Smooth muscle cell (in vitro differentiated cells): ENCODE data around the gene PRKAR1B. TPM values are rescaled to one million over a fixed set of nuclear protein-coding genes. Genes with fewer than 3 reads are reported as not detected.

Experiments
- DNase-seq: peaks from one replicate; lab custom pipeline; 2025; ENCODE audit not compliant: unreplicated experiment; lab: John Stamatoyannopoulos, UW
- H2AFZ ChIP-seq: fragments of 200-600 bp; sonication (generic); 2 replicates; pipeline ENCODE4 v1.6.0; 2016; ENCODE audit warnings: antibody characterized with exemption, low read depth, mild to moderate bottlenecking
- H3F3A ChIP-seq: fragments of 200-600 bp; sonication (generic); 2 replicates; pipeline ENCODE4 v1.6.0; 2017; ENCODE audit warnings: antibody characterized with exemption, low read depth
- H3K27ac ChIP-seq: fragments of 200-600 bp; sonication (generic); 2 replicates; pipeline ENCODE4 v1.5.1; 2016; ENCODE audit warnings: low read depth, mild to moderate bottlenecking
- H3K27me3 ChIP-seq: fragments of 200-600 bp; sonication (generic); 2 replicates; pipeline ENCODE4 v1.6.1; 2016; ENCODE audit warnings: low read depth, mild to moderate bottlenecking
- H3K36me3 ChIP-seq: fragments of 200-600 bp; sonication (generic); 2 replicates; pipeline ENCODE4 v1.5.1; 2016; ENCODE audit warnings: low read depth
- H3K4me1 ChIP-seq: fragments of 200-600 bp; sonication (generic); 2 replicates; pipeline ENCODE4 v1.5.1; 2016; ENCODE audit warnings: low read depth
- H3K4me2 ChIP-seq: fragments of 200-600 bp; sonication (generic); 2 replicates; pipeline ENCODE4 v1.6.0; 2016; ENCODE audit warnings: mild to moderate bottlenecking
- H3K4me3 ChIP-seq: fragments of 200-600 bp; sonication (generic); 2 replicates; pipeline ENCODE4 v1.5.1; 2016; ENCODE audit warnings: mild to moderate bottlenecking
- H3K79me2 ChIP-seq: fragments of 200-600 bp; sonication (generic); 2 replicates; pipeline ENCODE4 v1.6.0; 2016; ENCODE audit warnings: low read depth, mild to moderate bottlenecking
- H3K9ac ChIP-seq: fragments of 200-600 bp; sonication (generic); 2 replicates; pipeline ENCODE4 v1.6.0; 2016; ENCODE audit warnings: low read depth
- H3K9me3 ChIP-seq: fragments of 200-600 bp; sonication (generic); replicated peaks from 2 replicates; pipeline ENCODE4 v1.5.1; 2016; ENCODE audit warnings: low read depth
- H4K20me1 ChIP-seq: fragments of 200-600 bp; sonication (generic); 2 replicates; pipeline ENCODE4 v1.6.0; 2016; ENCODE audit warnings: low read depth
- CTCF ChIP-seq: fragments of 200-600 bp; sonication (generic); IDR thresholded peaks from 2 replicates; pipeline ENCODE4 v1.5.1; 2017; ENCODE audit warnings: borderline replicate concordance, mild to moderate bottlenecking, antibody characterized with exemption; ENCODE audit not compliant: insufficient read depth, poor library complexity, severe bottlenecking
- WGBS: methylation state at CpG from one replicate; pipeline ENCODE4 v1.1.7; 2016; ENCODE audit warnings: low lambda C conversion rate; 5-methylcytosine and 5-hydroxymethylcytosine counted together
- polyA plus RNA-seq: library from polyadenylated mRNA; unstranded; fragments of >200 nt; fragmentation: Nextera tagmentation; extraction: Ambion mirVana; gene quantifications from 2 replicates; pipeline ENCODE4 v1.2.1, GENCODE V29; 2016
- total RNA-seq: library from RNA; depleted of rRNA; stranded (reverse); fragments of >200 nt; gene quantifications from 2 replicates; pipeline ENCODE4 v1.2.3, GENCODE V29; 2014

The PRKAR1B gene
- total and polyA plus RNA-seq, 2 experiments from 2014 or later: 5.3 to 10.1 TPM

- Histone ChIP-seq H3K36me3 (no peaks in the 10 kb centered on the region), H3K4me3 (no peak overlapping the region), H2AFZ (no peak overlapping the region), H3F3A (no peaks in the 10 kb centered on the region), H4K20me1 (no peaks in the 10 kb centered on the region), H3K9ac (no peak overlapping the region), H3K9me3 (peaks cover 10% of the 10 kb centered on the region), H3K79me2 (no peaks in the 10 kb centered on the region), H3K27ac (no peak overlapping the region), H3K27me3 (no peaks in the 10 kb centered on the region), H3K4me2 (no peak overlapping the region), H3K4me1 (no peaks in the 10 kb centered on the region)
- WGBS: 98% methylated on average over 9 of the region's 9 CpGs
- no peak for TF ChIP-seq CTCF
- no peak for DNase-seq
These were observed 42.7 kb downstream of the PRKAR1B start for GRCh38 chr7:684416-684815.

GRCh38 chr7:683526-684205 lies 43.4 kb downstream of the PRKAR1B start:
- no peaks in the 10 kb centered on the region for H3K27me3 ChIP-seq
- peaks cover 10% of the 10 kb centered on the region for H3K9me3 ChIP-seq
- no peak for TF ChIP-seq CTCF
- H4K20me1 ChIP-seq: no peaks in the 10 kb centered on the region
- H2AFZ ChIP-seq: no peak overlapping the region
- no peak overlapping the region for H3K9ac ChIP-seq
- no peak for DNase-seq
- H3K79me2 ChIP-seq: no peaks in the 10 kb centered on the region
- no peaks in the 10 kb centered on the region for H3K36me3 ChIP-seq
- no peak overlapping the region for H3K4me3 ChIP-seq
- 98% methylated on average over 19 of the region's 19 CpGs for WGBS
- no peak overlapping the region for H3K27ac ChIP-seq
- no peaks in the 10 kb centered on the region for H3F3A ChIP-seq
- no peak overlapping the region for H3K4me2 ChIP-seq
- H3K4me1 ChIP-seq: no peaks in the 10 kb centered on the region

GRCh38 chr7:682810-683209 lies 44.3 kb downstream of the PRKAR1B start:
- H3K4me2 ChIP-seq: no peak overlapping the region
- no peaks in the 10 kb centered on the region for H3K36me3 ChIP-seq
- H4K20me1 ChIP-seq: no peaks in the 10 kb centered on the region
- 95% methylated on average over 11 of the region's 11 CpGs for WGBS
- H3F3A ChIP-seq: no peaks in the 10 kb centered on the region
- no peak overlapping the region for H3K4me3 ChIP-seq
- no peaks in the 10 kb centered on the region for H3K79me2 ChIP-seq
- no peak overlapping the region for H2AFZ ChIP-seq
- no peaks in the 10 kb centered on the region for H3K27me3 ChIP-seq
- H3K27ac ChIP-seq: no peak overlapping the region
- no peaks in the 10 kb centered on the region for H3K4me1 ChIP-seq
- no peak for DNase-seq
- peaks cover 10% of the 10 kb centered on the region for H3K9me3 ChIP-seq
- H3K9ac ChIP-seq: no peak overlapping the region
- TF ChIP-seq CTCF: no peak
